ENCODE measurements around the gene MAGI2. TPM values are rescaled to one million over a fixed set of nuclear protein-coding genes. Genes with fewer than 3 reads are reported as not detected.

Gene MAGI2
- total RNA-seq, 1 donor from 2014 or later = 5.4 TPM

DNA sequence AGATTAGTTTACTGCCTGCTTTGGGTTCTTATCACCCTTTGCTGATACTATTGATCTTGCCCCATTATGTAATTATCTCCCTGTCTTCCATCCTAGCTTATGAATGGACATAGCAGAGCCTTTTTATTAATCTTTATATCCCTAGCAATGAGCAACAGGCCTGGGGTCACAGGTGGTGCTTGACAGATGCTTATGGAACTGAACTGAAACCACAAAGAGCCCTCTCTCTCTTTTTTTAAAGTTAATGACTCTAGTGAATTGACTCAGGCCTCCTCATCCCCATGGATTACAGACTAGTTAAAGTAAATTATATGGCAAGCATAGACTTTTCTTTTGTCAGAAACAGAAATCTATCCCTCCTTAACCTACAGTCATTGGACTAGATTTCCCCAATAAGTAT lies 1389.7 kb downstream of the MAGI2 start:
- H3K36me3 Mint-ChIP-seq (ENCODE audit: low read depth, unreplicated experiment) = peaks cover 1% of the 10 kb centered on the region
- DNase-seq (ENCODE audit: low read depth) (peak; percentile 32), FAIRE-seq (no peak)
- H3K9me3 ChIP-seq (ENCODE audit: insufficient read depth, low read depth, low read length) = no peaks in the 10 kb centered on the region
- H3K27ac ChIP-seq (ENCODE audit: low read depth, low read length) = no peak overlapping the region
- H3K27ac Mint-ChIP-seq (ENCODE audit: unreplicated experiment) = no peak overlapping the region
- no peak overlapping the region for H3K9ac ChIP-seq (ENCODE audit: low read length)
- H3K4me1 ChIP-seq (ENCODE audit: insufficient read depth, low read length) = no peaks in the 10 kb centered on the region
- H3K9me3 Mint-ChIP-seq (ENCODE audit: unreplicated experiment) = no peaks in the 10 kb centered on the region
- TF ChIP-seq EZH2 (IDR thresholded peaks at IDR 0.05; ENCODE audit: insufficient read depth, low read length) = no peak
- TF ChIP-seq, protein P1, sequence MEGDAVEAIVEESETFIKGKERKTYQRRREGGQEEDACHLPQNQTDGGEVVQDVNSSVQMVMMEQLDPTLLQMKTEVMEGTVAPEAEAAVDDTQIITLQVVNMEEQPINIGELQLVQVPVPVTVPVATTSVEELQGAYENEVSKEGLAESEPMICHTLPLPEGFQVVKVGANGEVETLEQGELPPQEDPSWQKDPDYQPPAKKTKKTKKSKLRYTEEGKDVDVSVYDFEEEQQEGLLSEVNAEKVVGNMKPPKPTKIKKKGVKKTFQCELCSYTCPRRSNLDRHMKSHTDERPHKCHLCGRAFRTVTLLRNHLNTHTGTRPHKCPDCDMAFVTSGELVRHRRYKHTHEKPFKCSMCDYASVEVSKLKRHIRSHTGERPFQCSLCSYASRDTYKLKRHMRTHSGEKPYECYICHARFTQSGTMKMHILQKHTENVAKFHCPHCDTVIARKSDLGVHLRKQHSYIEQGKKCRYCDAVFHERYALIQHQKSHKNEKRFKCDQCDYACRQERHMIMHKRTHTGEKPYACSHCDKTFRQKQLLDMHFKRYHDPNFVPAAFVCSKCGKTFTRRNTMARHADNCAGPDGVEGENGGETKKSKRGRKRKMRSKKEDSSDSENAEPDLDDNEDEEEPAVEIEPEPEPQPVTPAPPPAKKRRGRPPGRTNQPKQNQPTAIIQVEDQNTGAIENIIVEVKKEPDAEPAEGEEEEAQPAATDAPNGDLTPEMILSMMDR (IDR thresholded peaks at IDR 0.05; ENCODE audit: insufficient read depth, low read depth, low read length) = no peak
- H3K36me3 ChIP-seq (ENCODE audit: insufficient read depth, low read length) = no peaks in the 10 kb centered on the region
- H3K4me3 Mint-ChIP-seq (ENCODE audit: unreplicated experiment) = no peak overlapping the region
- H3K27me3 ChIP-seq (ENCODE audit: insufficient read depth, low read length) = peaks cover 3% of the 10 kb centered on the region
- no peak overlapping the region for H3K4me3 ChIP-seq (ENCODE audit: insufficient read depth, low read depth, low read length)
- H3K4me1 Mint-ChIP-seq (ENCODE audit: low read depth, unreplicated experiment) = no peaks in the 10 kb centered on the region
- H3K79me2 ChIP-seq (ENCODE audit: insufficient read depth, low read length) = no peaks in the 10 kb centered on the region
- H4K20me1 ChIP-seq (ENCODE audit: insufficient read depth, low read length) = no peaks in the 10 kb centered on the region
- H3K4me2 ChIP-seq (ENCODE audit: low read length) = no peak overlapping the region
- no peak overlapping the region for H2AFZ ChIP-seq (ENCODE audit: low read depth, low read length)
- peaks cover 3% of the 10 kb centered on the region for H3K27me3 Mint-ChIP-seq (ENCODE audit: low read depth, unreplicated experiment)

DNA sequence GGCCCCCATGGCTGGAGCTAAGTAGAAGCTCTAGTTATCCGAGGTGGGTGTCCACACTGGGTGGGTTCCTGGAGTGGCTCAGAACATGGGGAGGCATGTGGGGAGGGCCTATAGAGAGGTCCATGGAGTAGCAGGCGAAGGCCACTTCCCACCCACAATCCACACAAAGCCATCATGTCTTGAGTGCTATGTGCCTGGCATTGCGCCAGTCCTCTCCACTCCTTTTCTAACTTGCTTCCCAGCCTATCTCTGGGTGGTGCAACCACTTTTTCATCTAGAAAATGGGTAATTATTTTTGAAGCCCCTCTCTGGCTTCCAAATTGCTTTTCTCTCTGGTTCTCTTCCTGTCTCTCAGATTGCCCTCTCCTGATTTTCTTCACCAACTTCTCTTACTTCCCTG lies 1391.3 kb downstream of the MAGI2 start:
- H3K9me3 Mint-ChIP-seq (ENCODE audit: unreplicated experiment) = no peaks in the 10 kb centered on the region
- DNase-seq (ENCODE audit: low read depth) = no peak
- H3K27me3 ChIP-seq (ENCODE audit: insufficient read depth, low read length) = peaks cover 3% of the 10 kb centered on the region
- H3K27me3 Mint-ChIP-seq (ENCODE audit: low read depth, unreplicated experiment) = peaks cover 3% of the 10 kb centered on the region
- H3K36me3 ChIP-seq (ENCODE audit: insufficient read depth, low read length) = no peaks in the 10 kb centered on the region
- no peak overlapping the region for H3K4me2 ChIP-seq (ENCODE audit: low read length)
- H3K27ac Mint-ChIP-seq (ENCODE audit: unreplicated experiment) = no peak overlapping the region
- H3K27ac ChIP-seq (ENCODE audit: low read depth, low read length) = no peak overlapping the region
- H3K79me2 ChIP-seq (ENCODE audit: insufficient read depth, low read length) = no peaks in the 10 kb centered on the region
- no peak overlapping the region for H3K4me3 Mint-ChIP-seq (ENCODE audit: unreplicated experiment)
- H2AFZ ChIP-seq (ENCODE audit: low read depth, low read length) = no peak overlapping the region
- FAIRE-seq = no peak
- H3K4me3 ChIP-seq (ENCODE audit: insufficient read depth, low read depth, low read length) = no peak overlapping the region
- no peak overlapping the region for H3K9ac ChIP-seq (ENCODE audit: low read length)
- H4K20me1 ChIP-seq (ENCODE audit: insufficient read depth, low read length) = no peaks in the 10 kb centered on the region
- TF ChIP-seq, protein P1 (IDR thresholded peaks at IDR 0.05; ENCODE audit: insufficient read depth, low read depth, low read length) = no peak
- TF ChIP-seq EZH2 (IDR thresholded peaks at IDR 0.05; ENCODE audit: insufficient read depth, low read length) = no peak
- peaks cover 1% of the 10 kb centered on the region for H3K36me3 Mint-ChIP-seq (ENCODE audit: low read depth, unreplicated experiment)
- no peaks in the 10 kb centered on the region for H3K4me1 ChIP-seq (ENCODE audit: insufficient read depth, low read length)
- no peaks in the 10 kb centered on the region for H3K4me1 Mint-ChIP-seq (ENCODE audit: low read depth, unreplicated experiment)
- H3K9me3 ChIP-seq (ENCODE audit: insufficient read depth, low read depth, low read length) = no peaks in the 10 kb centered on the region

DNA sequence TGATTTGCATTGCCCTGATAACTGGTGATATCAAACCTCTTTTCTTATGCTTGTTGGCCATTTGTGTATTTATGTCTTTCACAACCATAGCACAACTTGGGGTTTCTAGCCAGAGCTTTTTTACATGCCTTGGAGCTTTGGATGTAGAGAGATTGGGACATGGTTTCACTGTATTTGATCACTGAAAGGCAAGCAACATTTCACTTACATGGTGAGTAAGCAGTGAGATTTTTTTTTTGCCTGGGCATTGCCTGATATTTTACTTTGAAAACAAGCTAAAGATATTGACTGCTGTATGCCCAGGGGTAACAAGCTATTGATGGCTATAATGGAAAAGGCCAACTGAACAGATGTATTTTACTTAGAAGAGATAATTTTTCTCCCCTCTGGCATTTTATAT lies 1395.9 kb downstream of the MAGI2 start:
- Mint-ChIP-seq H3K27ac (ENCODE audit: unreplicated experiment) (no peak overlapping the region), H3K27me3 (ENCODE audit: low read depth, unreplicated experiment) (peaks cover 3% of the 10 kb centered on the region), H3K9me3 (ENCODE audit: unreplicated experiment) (no peaks in the 10 kb centered on the region), H3K4me3 (ENCODE audit: unreplicated experiment) (no peak overlapping the region), H3K4me1 (ENCODE audit: low read depth, unreplicated experiment) (no peaks in the 10 kb centered on the region), H3K36me3 (ENCODE audit: low read depth, unreplicated experiment) (no peaks in the 10 kb centered on the region)
- Histone ChIP-seq H3K4me3 (ENCODE audit: insufficient read depth, low read depth, low read length) (no peak overlapping the region), H3K9ac (ENCODE audit: low read length) (no peak overlapping the region), H3K4me2 (ENCODE audit: low read length) (no peak overlapping the region), H3K36me3 (ENCODE audit: insufficient read depth, low read length) (no peaks in the 10 kb centered on the region), H3K9me3 (ENCODE audit: insufficient read depth, low read depth, low read length) (no peaks in the 10 kb centered on the region), H3K27ac (ENCODE audit: low read depth, low read length) (no peak overlapping the region), H3K27me3 (ENCODE audit: insufficient read depth, low read length) (peaks cover 3% of the 10 kb centered on the region), H3K4me1 (ENCODE audit: insufficient read depth, low read length) (no peaks in the 10 kb centered on the region), H4K20me1 (ENCODE audit: insufficient read depth, low read length) (no peaks in the 10 kb centered on the region), H3K79me2 (ENCODE audit: insufficient read depth, low read length) (no peaks in the 10 kb centered on the region), H2AFZ (ENCODE audit: low read depth, low read length) (no peak overlapping the region)
- FAIRE-seq (no peak), DNase-seq (ENCODE audit: low read depth) (no peak)
- TF ChIP-seq, protein P1 (IDR thresholded peaks at IDR 0.05; ENCODE audit: insufficient read depth, low read depth, low read length) = no peak
- TF ChIP-seq EZH2 (IDR thresholded peaks at IDR 0.05; ENCODE audit: insufficient read depth, low read length) = no peak

Data from astrocyte (in vitro differentiated cells and primary cell).